UCSD-AML1 (cell line): Measurements from ENCODE around the gene ZBTB25.
A peak's percentile ranks its signal among the peaks of the same experiment; 100 is the strongest.
"Not testable (repeated sequence)": the region's sequence is repeated elsewhere in the genome, so short reads cannot be mapped to it uniquely, and the experiment has no call there.

Experiments
- DNase-seq: peaks from one replicate; lab custom pipeline; 2025; ENCODE audit not compliant: unreplicated experiment; lab: John Stamatoyannopoulos, UW

ZBTB25 gene

GRCh38 chr14:64503434-64504309 lies at the start of gene ZBTB25:
ZBTB25 (minus strand) TSS chr14:64503838; CDS start chr14:64490533, 13,305 bp downstream.
- DNase-seq: peak; percentile 92

GRCh38 chr14:64550621-64551333 lies 47.1 kb upstream of the ZBTB25 start:
- DNase-seq: no peak

- peak; percentile 20 for DNase-seq
These were observed 46.4 kb upstream of the ZBTB25 start, which contains the start of gene PPP1R36 for GRCh38 chr14:64549791-64550620. PPP1R36 (plus strand) TSS chr14:64549961; CDS start chr14:64549998, 37 bp downstream.

GRCh38 chr14:64549016-64549415 lies 45.4 kb upstream of the ZBTB25 start:
- no peak for DNase-seq

GRCh38 chr14:64544607-64545312 lies 41.1 kb upstream of the ZBTB25 start:
- no peak for DNase-seq

GRCh38 chr14:64542836-64543201 lies 39.2 kb upstream of the ZBTB25 start:
- no peak for DNase-seq

GRCh38 chr14:64541972-64542835 lies 38.6 kb upstream of the ZBTB25 start:
- no peak for DNase-seq

GRCh38 chr14:64541261-64541971 lies 37.8 kb upstream of the ZBTB25 start:
- DNase-seq: no peak

- peak; percentile 82 for DNase-seq
These were observed 36.9 kb upstream of the ZBTB25 start, which contains the start of gene HSPA2 for GRCh38 chr14:64540208-64541202. HSPA2 (plus strand) TSS chr14:64540741; CDS start chr14:64540850, 109 bp downstream.

- no peak for DNase-seq
These were observed 33.0 kb upstream of the ZBTB25 start for GRCh38 chr14:64536488-64537245.

- no peak for DNase-seq
These were observed 27.9 kb upstream of the ZBTB25 start for GRCh38 chr14:64531567-64531966.

- no peak for DNase-seq
These were observed 21.7 kb upstream of the ZBTB25 start for GRCh38 chr14:64525354-64525753.

GRCh38 chr14:64522591-64523355 lies 19.1 kb upstream of the ZBTB25 start:
- DNase-seq: no peak

GRCh38 chr14:64520699-64521098 lies 17.1 kb upstream of the ZBTB25 start:
- no peak for DNase-seq

- DNase-seq: no peak
These were observed 14.6 kb upstream of the ZBTB25 start for GRCh38 chr14:64518229-64518628.

- not testable (repeated sequence) for DNase-seq
These were observed 14.0 kb upstream of the ZBTB25 start for GRCh38 chr14:64517667-64518066.
